ENCODE results near the gene RFT1. TPM values are rescaled to one million over a fixed set of nuclear protein-coding genes. Genes with fewer than 3 reads are reported as not detected.

Gene RFT1
- total RNA-seq, result 10 to 100 TPM; 11.9 to 12.2 TPM
- 19.2 to 20.5 reads per million in 2 donors for total RNA-seq

DNA sequence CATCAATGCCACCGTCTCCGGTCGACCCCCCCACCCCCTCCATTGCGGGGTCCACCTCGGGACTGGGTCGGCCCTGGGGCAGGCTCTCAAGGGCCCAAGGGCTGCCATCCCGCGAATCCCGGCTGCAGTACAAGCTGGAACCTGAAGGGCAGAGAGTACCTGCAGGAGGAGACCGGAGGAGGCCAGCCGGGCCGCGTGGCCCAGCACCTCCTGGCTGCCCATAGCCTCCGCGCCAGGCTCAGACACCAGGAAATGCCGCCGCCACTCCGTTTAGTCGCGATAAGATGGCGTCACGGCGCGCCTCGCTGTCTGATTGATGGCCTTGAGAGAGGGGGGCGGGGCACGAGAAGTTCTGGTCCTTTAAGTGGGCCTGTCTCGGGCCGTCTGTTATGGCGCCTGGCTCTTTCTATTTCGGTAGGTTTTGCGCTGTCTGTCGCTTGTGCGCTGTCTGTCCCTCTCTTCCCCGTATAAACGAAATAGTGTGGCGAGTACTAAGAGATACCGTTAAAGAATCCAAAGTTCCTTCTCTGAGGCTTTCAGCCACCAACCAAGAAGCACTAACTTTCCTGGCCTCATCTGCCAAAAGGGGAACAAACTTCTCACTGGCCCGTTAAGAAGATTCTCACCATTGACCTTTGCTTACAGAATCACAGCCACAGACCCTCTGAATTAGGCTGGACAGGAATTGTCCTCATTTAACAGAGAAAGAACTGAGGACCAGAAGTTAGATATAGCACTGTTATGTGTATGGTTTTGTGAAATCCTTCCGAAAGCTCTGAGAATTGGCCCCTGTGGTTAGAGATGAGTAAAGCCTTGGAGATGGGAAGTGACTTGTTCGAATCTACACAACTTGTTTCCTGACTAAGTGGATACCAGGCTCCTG, at the start of gene RFT1:
RFT1 (minus strand) TSS at position 257 of the 883 bp plus-strand sequence; CDS start at position 222, 35 bp downstream.
- peaks cover 21% of the 10 kb centered on the region for H3K4me1 Mint-ChIP-seq
- H3K9me3 ChIP-seq (ENCODE audit: control insufficient read depth, low read length, poor library complexity, severe bottlenecking), result no peaks in the 10 kb centered on the region
- H3K36me3 Mint-ChIP-seq (ENCODE audit: low read depth), result no peaks in the 10 kb centered on the region
- ATAC-seq (peak; percentile 94), DNase-seq (peak; percentile 94 to 98 (median 95))
- no peaks in the 10 kb centered on the region for H3K27me3 Mint-ChIP-seq
- H3K27ac Mint-ChIP-seq, result peak within 1 kb of the TSS; percentile 98
- H3K4me3 Mint-ChIP-seq, result peak within 1 kb of the TSS; percentile 90

DNA sequence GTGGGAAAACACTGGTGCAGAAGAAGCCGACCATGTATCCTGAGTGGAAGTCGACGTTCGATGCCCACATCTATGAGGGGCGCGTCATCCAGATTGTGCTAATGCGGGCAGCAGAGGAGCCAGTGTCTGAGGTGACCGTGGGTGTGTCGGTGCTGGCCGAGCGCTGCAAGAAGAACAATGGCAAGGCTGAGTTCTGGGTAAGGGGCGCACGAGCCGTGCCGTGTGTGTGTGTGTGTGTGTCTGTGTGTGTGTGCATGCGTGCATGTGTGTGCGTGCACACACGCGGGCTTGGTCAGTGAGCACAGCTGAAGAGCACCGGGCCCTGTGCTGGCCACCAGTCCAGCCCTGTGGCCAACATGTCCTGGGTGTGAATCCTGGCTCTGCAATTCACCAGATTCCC, 49.3 kb upstream of the RFT1 start:
- Mint-ChIP-seq H3K27ac (peak overlapping the region; percentile 47), H3K27me3 (no peaks in the 10 kb centered on the region), H3K4me3 (no peak overlapping the region), H3K36me3 (ENCODE audit: low read depth) (peaks cover 7% of the 10 kb centered on the region), H3K4me1 (peaks cover 7% of the 10 kb centered on the region)
- ATAC-seq (no peak), DNase-seq (no peak)
- no peaks in the 10 kb centered on the region for H3K9me3 ChIP-seq (ENCODE audit: control insufficient read depth, low read length, poor library complexity, severe bottlenecking)

- no peaks in the 10 kb centered on the region for H3K9me3 ChIP-seq (ENCODE audit: control insufficient read depth, low read length, poor library complexity, severe bottlenecking)
- ATAC-seq (no peak), DNase-seq (no peak)
- Mint-ChIP-seq H3K36me3 (ENCODE audit: low read depth) (peaks cover 11% of the 10 kb centered on the region), H3K27me3 (no peaks in the 10 kb centered on the region), H3K4me3 (no peak overlapping the region), H3K4me1 (peaks cover 15% of the 10 kb centered on the region), H3K27ac (no peak overlapping the region)
Observed at GRCh38 chr3:53178246-53178645, 48.0 kb upstream of the RFT1 start.

GRCh38 chr3:53175613-53176540, 45.6 kb upstream of the RFT1 start:
- no peak for ATAC-seq
- Mint-ChIP-seq H3K4me3 (no peak overlapping the region), H3K36me3 (ENCODE audit: low read depth) (peaks cover 11% of the 10 kb centered on the region), H3K27ac (no peak overlapping the region), H3K27me3 (no peaks in the 10 kb centered on the region), H3K4me1 (peaks cover 27% of the 10 kb centered on the region)
- no peaks in the 10 kb centered on the region for H3K9me3 ChIP-seq (ENCODE audit: control insufficient read depth, low read length, poor library complexity, severe bottlenecking)
- DNase-seq, result no peak

DNA sequence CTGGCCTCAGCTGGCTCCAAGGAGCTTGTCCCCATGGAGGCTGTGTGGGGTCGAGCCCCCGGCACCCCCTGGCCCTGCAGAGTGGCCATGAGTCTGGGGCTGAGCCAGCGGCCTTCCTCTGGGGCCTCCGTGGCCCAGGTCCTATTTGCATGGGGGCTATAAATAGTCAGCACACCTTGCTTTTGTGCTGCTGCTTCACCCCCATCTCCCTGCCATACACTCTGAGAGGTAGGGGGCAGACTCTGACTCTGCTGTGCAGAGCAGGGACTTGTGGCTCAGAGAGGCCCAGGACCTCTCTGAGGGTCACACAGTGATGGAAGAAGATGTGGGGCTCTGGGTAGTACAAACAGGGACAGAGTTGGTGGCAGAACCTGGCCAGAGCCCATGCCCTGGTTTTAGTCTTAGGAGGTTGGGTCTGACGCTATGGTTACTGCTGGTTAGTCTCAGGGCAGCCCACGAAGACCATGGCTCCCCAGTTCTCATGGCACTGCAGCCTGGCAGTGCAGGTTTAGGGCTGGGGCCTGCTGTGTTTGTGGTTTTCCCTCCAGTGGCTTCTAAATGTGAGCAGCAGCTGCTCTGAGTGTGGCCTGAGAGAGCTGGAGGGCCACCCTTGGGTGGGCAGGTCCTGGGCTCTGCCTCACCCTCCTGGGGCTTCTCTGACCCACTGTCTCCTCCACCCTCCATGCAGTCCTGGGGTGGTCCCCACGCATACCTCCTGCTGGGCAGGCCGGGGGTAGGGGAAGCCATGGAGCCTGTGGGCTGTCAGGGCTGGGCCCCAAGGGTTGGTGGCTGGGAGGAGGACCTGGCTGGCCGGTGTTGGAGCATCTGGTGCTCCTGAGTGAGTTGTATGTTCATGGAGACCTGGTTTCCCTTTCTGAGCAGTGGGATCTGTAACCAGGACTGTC, 44.4 kb upstream of the RFT1 start:
- H3K36me3 Mint-ChIP-seq (ENCODE audit: low read depth), result peaks cover 11% of the 10 kb centered on the region

GRCh38 chr3:53173107-53173506, 42.9 kb upstream of the RFT1 start:
- Mint-ChIP-seq H3K4me1 (peaks cover 48% of the 10 kb centered on the region), H3K27me3 (no peaks in the 10 kb centered on the region), H3K27ac (no peak overlapping the region), H3K36me3 (ENCODE audit: low read depth) (peaks cover 6% of the 10 kb centered on the region), H3K4me3 (no peak overlapping the region)
- H3K9me3 ChIP-seq (ENCODE audit: control insufficient read depth, low read length, poor library complexity, severe bottlenecking), result no peaks in the 10 kb centered on the region
- DNase-seq (no peak), ATAC-seq (no peak)

More for the DNA sequence above, 44.4 kb upstream of the RFT1 start:
- peaks cover 37% of the 10 kb centered on the region for H3K4me1 Mint-ChIP-seq
- H3K27me3 Mint-ChIP-seq, result no peaks in the 10 kb centered on the region
- ATAC-seq (no peak), DNase-seq (no peak)
- H3K4me3 Mint-ChIP-seq, result no peak overlapping the region
- no peaks in the 10 kb centered on the region for H3K9me3 ChIP-seq (ENCODE audit: control insufficient read depth, low read length, poor library complexity, severe bottlenecking)
- peak overlapping the region; percentile 72 for H3K27ac Mint-ChIP-seq

GRCh38 chr3:53171827-53172505, 41.7 kb upstream of the RFT1 start:
- Mint-ChIP-seq H3K4me1 (peaks cover 55% of the 10 kb centered on the region), H3K4me3 (no peak overlapping the region), H3K27me3 (no peaks in the 10 kb centered on the region), H3K27ac (peak overlapping the region; percentile 53), H3K36me3 (ENCODE audit: low read depth) (peaks cover 6% of the 10 kb centered on the region)
- DNase-seq, result no peak
- no peaks in the 10 kb centered on the region for H3K9me3 ChIP-seq (ENCODE audit: control insufficient read depth, low read length, poor library complexity, severe bottlenecking)
- no peak for ATAC-seq

DNA sequence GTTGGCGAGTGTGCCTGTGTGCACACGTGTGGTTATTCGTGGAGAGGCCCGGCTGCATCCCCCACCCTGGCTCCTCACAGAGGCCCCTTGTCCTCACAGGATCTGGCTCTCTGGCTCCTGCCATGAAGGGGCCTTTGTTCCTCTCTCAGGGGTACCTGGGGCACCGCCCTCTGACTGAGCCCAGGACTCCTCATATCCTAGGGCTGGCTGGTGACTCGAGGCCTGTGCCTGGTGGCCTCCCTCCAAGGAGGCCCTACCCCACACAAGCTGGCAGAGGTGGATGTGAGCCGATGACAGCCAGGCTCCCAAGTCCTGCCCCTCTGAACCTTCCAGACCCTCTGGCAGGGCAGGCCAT, 40.8 kb upstream of the RFT1 start:
- no peak for DNase-seq
- no peak overlapping the region for H3K4me3 Mint-ChIP-seq
- peaks cover 6% of the 10 kb centered on the region for H3K36me3 Mint-ChIP-seq (ENCODE audit: low read depth)
- peaks cover 60% of the 10 kb centered on the region for H3K4me1 Mint-ChIP-seq
- peak overlapping the region; percentile 53 for H3K27ac Mint-ChIP-seq
- no peaks in the 10 kb centered on the region for H3K27me3 Mint-ChIP-seq
- no peaks in the 10 kb centered on the region for H3K9me3 ChIP-seq (ENCODE audit: control insufficient read depth, low read length, poor library complexity, severe bottlenecking)
- no peak for ATAC-seq

GRCh38 chr3:53170325-53171063, 40.3 kb upstream of the RFT1 start:
- ATAC-seq (peak; percentile 38), DNase-seq (no peak)
- peak overlapping the region; percentile 53 for H3K27ac Mint-ChIP-seq
- no peaks in the 10 kb centered on the region for H3K27me3 Mint-ChIP-seq
- H3K4me1 Mint-ChIP-seq, result peaks cover 57% of the 10 kb centered on the region
- no peaks in the 10 kb centered on the region for H3K9me3 ChIP-seq (ENCODE audit: control insufficient read depth, low read length, poor library complexity, severe bottlenecking)
- peak overlapping the region; percentile 55 for H3K4me3 Mint-ChIP-seq
- peaks cover 6% of the 10 kb centered on the region for H3K36me3 Mint-ChIP-seq (ENCODE audit: low read depth)

DNA sequence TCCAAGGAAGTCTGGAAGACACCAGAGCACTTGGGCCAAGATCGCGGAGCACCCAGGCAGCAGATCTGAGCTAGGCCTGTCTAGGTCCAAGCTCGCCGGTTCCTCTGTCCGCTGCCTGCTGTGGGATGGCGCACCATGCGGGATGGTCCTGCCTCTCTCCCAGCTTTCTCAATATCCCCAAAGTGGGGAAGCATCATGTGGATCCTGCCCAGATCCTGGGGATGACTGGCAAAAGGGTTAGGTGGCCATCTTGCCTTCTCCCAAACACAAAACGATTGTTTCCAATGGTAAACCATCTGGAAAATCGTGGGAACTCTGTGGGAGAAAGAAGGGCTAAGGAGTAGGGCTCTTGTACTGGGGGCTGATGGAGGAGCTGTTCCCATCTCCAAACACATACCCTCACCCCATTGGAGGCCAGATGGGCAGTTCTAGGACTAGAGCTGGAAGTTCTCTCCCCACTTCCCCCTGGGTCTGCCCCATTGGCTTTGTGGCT, 39.6 kb upstream of the RFT1 start:
- peaks cover 56% of the 10 kb centered on the region for H3K4me1 Mint-ChIP-seq
- no peaks in the 10 kb centered on the region for H3K9me3 ChIP-seq (ENCODE audit: control insufficient read depth, low read length, poor library complexity, severe bottlenecking)
- H3K27me3 Mint-ChIP-seq, result no peaks in the 10 kb centered on the region
- no peak for ATAC-seq
- peaks cover 6% of the 10 kb centered on the region for H3K36me3 Mint-ChIP-seq (ENCODE audit: low read depth)
- H3K27ac Mint-ChIP-seq, result peak overlapping the region; percentile 86
- no peak overlapping the region for H3K4me3 Mint-ChIP-seq
- DNase-seq, result no peak

GRCh38 chr3:53169045-53169831, 39.0 kb upstream of the RFT1 start:
- H3K36me3 Mint-ChIP-seq (ENCODE audit: low read depth), result peaks cover 6% of the 10 kb centered on the region
- DNase-seq, result no peak
- peak overlapping the region; percentile 67 for H3K4me3 Mint-ChIP-seq
- H3K4me1 Mint-ChIP-seq, result peaks cover 54% of the 10 kb centered on the region
- ATAC-seq, result peak; percentile 29
- no peaks in the 10 kb centered on the region for H3K27me3 Mint-ChIP-seq
- H3K27ac Mint-ChIP-seq, result peak overlapping the region; percentile 86
- no peaks in the 10 kb centered on the region for H3K9me3 ChIP-seq (ENCODE audit: control insufficient read depth, low read length, poor library complexity, severe bottlenecking)
